HEK293 (cell line): ENCODE data around the gene VANGL1.

Experiments
- CTCF ChIA-PET: fragments of 350-600 bp; formaldehyde crosslinking; extraction: SDS; loops from one replicate; lab custom pipeline; 2021; ENCODE audit warnings: antibody characterized with exemption; lab: Yijun Ruan, JAX
- POLR2A ChIA-PET: fragments of 300-600 bp; formaldehyde crosslinking; extraction: SDS; loops from one replicate; lab custom pipeline; 2020; ENCODE audit warnings: antibody characterized with exemption, inconsistent platforms; lab: Yijun Ruan, JAX
- H3K27ac ChIP-seq: fragments of 200-500 bp; sonication (Bioruptor generic); 2 replicates; pipeline ENCODE4 v1.5.1; 2014; ENCODE audit warnings: low read depth, low read length, control low read depth, inconsistent platforms; ENCODE audit errors: extremely low read depth
- H3K36me3 ChIP-seq, 2 experiments: fragments of 200-500 bp in 1 of 2; sonication (Bioruptor generic) in 1 of 2; 1 replicate in 1 of 2; 2 replicates in 1 of 2; pipeline ENCODE4 v1.5.1; 2014 to 2017; ENCODE audit warnings: inconsistent platforms in 2 of 2, low read length in 2 of 2; ENCODE audit not compliant: control insufficient read depth in 2 of 2, insufficient read depth in 1 of 2
- H3K4me1 ChIP-seq: fragments of 200-500 bp; sonication (Bioruptor generic); 2 replicates; pipeline ENCODE4 v1.5.1; 2014; ENCODE audit warnings: mild to moderate bottlenecking, low read length, inconsistent platforms; ENCODE audit not compliant: control insufficient read depth, insufficient read depth
- H3K4me3 ChIP-seq: 2 replicates; pipeline ENCODE4 v1.5.1; 2011; ENCODE audit warnings: low read depth, mild to moderate bottlenecking, control low read depth, low read length, moderate library complexity
- H3K9me3 ChIP-seq: fragments of 200-500 bp; sonication (Bioruptor generic); 2 replicates; pipeline ENCODE4 v1.5.1; 2014; ENCODE audit warnings: low read depth, low read length, inconsistent platforms; ENCODE audit not compliant: control insufficient read depth, insufficient read depth
- EGR2 ChIP-seq: fragments of 450-650 bp; formaldehyde crosslinking; IDR thresholded peaks from 2 replicates; pipeline ENCODE4 v1.5.1; 2016; ENCODE audit warnings: low read depth, missing biosample characterization, missing genetic modification characterization
- GLI4 ChIP-seq: fragments of 450-650 bp; formaldehyde crosslinking; IDR thresholded peaks from 2 replicates; pipeline ENCODE4 v1.5.1; 2016; ENCODE audit warnings: missing biosample characterization, missing genetic modification characterization
- KLF16 ChIP-seq: fragments of 450-650 bp; formaldehyde crosslinking; IDR thresholded peaks from 2 replicates; pipeline ENCODE4 v1.5.1; 2017; ENCODE audit warnings: missing biosample characterization, missing genetic modification characterization
- SCRT1 ChIP-seq: fragments of 450-650 bp; formaldehyde crosslinking; IDR thresholded peaks from 2 replicates; pipeline ENCODE4 v1.5.1; 2016; ENCODE audit warnings: missing biosample characterization, missing genetic modification characterization, borderline replicate concordance
- YY2 ChIP-seq: fragments of 450-650 bp; formaldehyde crosslinking; IDR thresholded peaks from 2 replicates; pipeline ENCODE4 v1.5.1; 2016; ENCODE audit warnings: missing biosample characterization, missing genetic modification characterization
- ZBTB17 ChIP-seq: fragments of 450-650 bp; formaldehyde crosslinking; IDR thresholded peaks from 2 replicates; pipeline ENCODE4 v1.5.1; 2016; ENCODE audit warnings: missing biosample characterization, missing genetic modification characterization
- ZFHX2 ChIP-seq: fragments of 450-650 bp; formaldehyde crosslinking; conservative IDR thresholded peaks from 2 replicates; pipeline ENCODE4 v1.5.1; 2016; ENCODE audit warnings: missing biosample characterization, missing genetic modification characterization
- ZNF184 ChIP-seq: fragments of 450-650 bp; IDR thresholded peaks from 2 replicates; pipeline ENCODE4 v1.5.1; 2018; ENCODE audit warnings: missing biosample characterization, mild to moderate bottlenecking, missing genetic modification characterization
- ZNF366 ChIP-seq: fragments of 450-650 bp; formaldehyde crosslinking; conservative IDR thresholded peaks from 2 replicates; pipeline ENCODE4 v1.5.1; 2016; ENCODE audit warnings: missing biosample characterization, missing genetic modification characterization
- ZNF510 ChIP-seq: fragments of 450-650 bp; formaldehyde crosslinking; IDR thresholded peaks from 2 replicates; pipeline ENCODE4 v1.5.1; 2018; ENCODE audit warnings: mild to moderate bottlenecking, missing genetic modification characterization, missing biosample characterization; ENCODE audit not compliant: insufficient replicate concordance
- ZNF514 ChIP-seq: fragments of 450-650 bp; formaldehyde crosslinking; IDR thresholded peaks from 2 replicates; pipeline ENCODE4 v1.5.1; 2016; ENCODE audit warnings: missing biosample characterization, missing genetic modification characterization
- ZNF529 ChIP-seq: fragments of 450-650 bp; formaldehyde crosslinking; IDR thresholded peaks from 2 replicates; pipeline ENCODE4 v1.5.1; 2017; ENCODE audit warnings: missing genetic modification characterization, missing biosample characterization; ENCODE audit not compliant: insufficient replicate concordance
- ZNF792 ChIP-seq: fragments of 450-650 bp; formaldehyde crosslinking; IDR thresholded peaks from 2 replicates; pipeline ENCODE4 v1.5.1; 2016; ENCODE audit warnings: missing biosample characterization, missing genetic modification characterization
- ZSCAN16 ChIP-seq: fragments of 450-650 bp; formaldehyde crosslinking; IDR thresholded peaks from 2 replicates; pipeline ENCODE4 v1.5.1; 2016; ENCODE audit warnings: missing biosample characterization, missing genetic modification characterization
- ZSCAN30 ChIP-seq: fragments of 450-650 bp; IDR thresholded peaks from 2 replicates; pipeline ENCODE4 v1.5.1; 2018; ENCODE audit warnings: missing biosample characterization, mild to moderate bottlenecking, missing genetic modification characterization, moderate library complexity
- TF ChIP-seq, protein P1 (sequence below): fragments of 450-650 bp; formaldehyde crosslinking; IDR thresholded peaks from 2 replicates; pipeline ENCODE4 v1.5.1; 2017; ENCODE audit warnings: missing biosample characterization, missing genetic modification characterization
- TF ChIP-seq, protein P2 (sequence below): fragments of 450-650 bp; formaldehyde crosslinking; IDR thresholded peaks from 2 replicates; pipeline ENCODE4 v1.5.1; 2016; ENCODE audit warnings: missing biosample characterization, missing genetic modification characterization
- TF ChIP-seq, protein P3 (sequence below): fragments of 450-650 bp; formaldehyde crosslinking; conservative IDR thresholded peaks from 2 replicates; pipeline ENCODE4 v1.5.1; 2016; ENCODE audit warnings: low read depth, missing biosample characterization, missing genetic modification characterization
- TF ChIP-seq, protein P4 (sequence below): fragments of 450-650 bp; formaldehyde crosslinking; IDR thresholded peaks from 2 replicates; pipeline ENCODE4 v1.5.0; 2017; ENCODE audit warnings: missing biosample characterization, missing genetic modification characterization, borderline replicate concordance
- TF ChIP-seq, protein P5 (sequence below): fragments of 450-650 bp; formaldehyde crosslinking; IDR thresholded peaks from 2 replicates; pipeline ENCODE4 v1.5.1; 2016; ENCODE audit warnings: missing biosample characterization, missing genetic modification characterization

The VANGL1 gene

DNA sequence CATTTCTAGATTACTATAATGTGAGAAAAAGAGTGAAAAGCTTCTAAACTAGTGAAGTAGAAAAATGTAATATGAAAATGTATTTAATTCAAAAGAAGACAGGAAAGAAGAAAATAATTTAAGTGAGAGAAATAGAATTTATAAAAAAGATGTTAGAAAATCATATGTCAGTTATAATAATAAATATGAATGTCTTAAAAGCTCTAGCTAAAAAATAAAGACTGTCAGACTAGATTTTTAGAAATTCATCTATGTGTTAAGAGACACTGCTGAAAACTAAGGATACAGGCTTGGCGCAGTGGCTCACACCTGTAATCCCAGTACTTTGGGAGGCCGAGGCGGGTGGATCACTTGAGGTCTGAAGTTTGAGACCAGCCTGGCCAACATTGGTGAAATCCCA is 37.3 kb upstream of the VANGL1 start:
- H3K9me3 ChIP-seq: no peaks in the 10 kb centered on the region
- H3K27ac ChIP-seq: no peak overlapping the region
- no peaks in the 10 kb centered on the region for H3K36me3 ChIP-seq
- H3K4me1 ChIP-seq: no peaks in the 10 kb centered on the region
- CTCF ChIA-PET: interaction anchor here (0.5 to 0.7 kb wide), 3 partner anchors 9 to 1024 kb away, joined by 3 to 4 read pairs (median 4); no protein-coding TSS in a partner anchor
- POLR2A ChIA-PET: no interaction called here
- no peak for TF ChIP-seq ZNF514
- TF ChIP-seq ZNF510 (tag by site-specific recombination): no peak
- TF ChIP-seq, protein P1, sequence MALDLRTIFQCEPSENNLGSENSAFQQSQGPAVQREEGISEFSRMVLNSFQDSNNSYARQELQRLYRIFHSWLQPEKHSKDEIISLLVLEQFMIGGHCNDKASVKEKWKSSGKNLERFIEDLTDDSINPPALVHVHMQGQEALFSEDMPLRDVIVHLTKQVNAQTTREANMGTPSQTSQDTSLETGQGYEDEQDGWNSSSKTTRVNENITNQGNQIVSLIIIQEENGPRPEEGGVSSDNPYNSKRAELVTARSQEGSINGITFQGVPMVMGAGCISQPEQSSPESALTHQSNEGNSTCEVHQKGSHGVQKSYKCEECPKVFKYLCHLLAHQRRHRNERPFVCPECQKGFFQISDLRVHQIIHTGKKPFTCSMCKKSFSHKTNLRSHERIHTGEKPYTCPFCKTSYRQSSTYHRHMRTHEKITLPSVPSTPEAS (tag by site-specific recombination): no peak
- no peak for TF ChIP-seq GLI4
- TF ChIP-seq YY2: no peak
- TF ChIP-seq, protein P2, sequence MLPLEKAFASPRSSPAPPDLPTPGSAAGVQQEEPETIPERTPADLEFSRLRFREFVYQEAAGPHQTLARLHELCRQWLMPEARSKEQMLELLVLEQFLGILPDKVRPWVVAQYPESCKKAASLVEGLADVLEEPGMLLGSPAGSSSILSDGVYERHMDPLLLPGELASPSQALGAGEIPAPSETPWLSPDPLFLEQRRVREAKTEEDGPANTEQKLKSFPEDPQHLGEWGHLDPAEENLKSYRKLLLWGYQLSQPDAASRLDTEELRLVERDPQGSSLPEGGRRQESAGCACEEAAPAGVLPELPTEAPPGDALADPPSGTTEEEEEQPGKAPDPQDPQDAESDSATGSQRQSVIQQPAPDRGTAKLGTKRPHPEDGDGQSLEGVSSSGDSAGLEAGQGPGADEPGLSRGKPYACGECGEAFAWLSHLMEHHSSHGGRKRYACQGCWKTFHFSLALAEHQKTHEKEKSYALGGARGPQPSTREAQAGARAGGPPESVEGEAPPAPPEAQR (tag by site-specific recombination): no peak
- TF ChIP-seq ZFHX2 (tag by site-specific recombination): no peak
- TF ChIP-seq ZSCAN30 (tag by site-specific recombination): no peak
- no peak for TF ChIP-seq ZBTB17
- no peak for TF ChIP-seq KLF16 (tag by site-specific recombination)
- TF ChIP-seq ZNF529 (tag by site-specific recombination): no peak
- TF ChIP-seq SCRT1: no peak
- no peak for TF ChIP-seq ZNF792 (tag by site-specific recombination)
- no peak for TF ChIP-seq ZSCAN16
- TF ChIP-seq, protein P3, sequence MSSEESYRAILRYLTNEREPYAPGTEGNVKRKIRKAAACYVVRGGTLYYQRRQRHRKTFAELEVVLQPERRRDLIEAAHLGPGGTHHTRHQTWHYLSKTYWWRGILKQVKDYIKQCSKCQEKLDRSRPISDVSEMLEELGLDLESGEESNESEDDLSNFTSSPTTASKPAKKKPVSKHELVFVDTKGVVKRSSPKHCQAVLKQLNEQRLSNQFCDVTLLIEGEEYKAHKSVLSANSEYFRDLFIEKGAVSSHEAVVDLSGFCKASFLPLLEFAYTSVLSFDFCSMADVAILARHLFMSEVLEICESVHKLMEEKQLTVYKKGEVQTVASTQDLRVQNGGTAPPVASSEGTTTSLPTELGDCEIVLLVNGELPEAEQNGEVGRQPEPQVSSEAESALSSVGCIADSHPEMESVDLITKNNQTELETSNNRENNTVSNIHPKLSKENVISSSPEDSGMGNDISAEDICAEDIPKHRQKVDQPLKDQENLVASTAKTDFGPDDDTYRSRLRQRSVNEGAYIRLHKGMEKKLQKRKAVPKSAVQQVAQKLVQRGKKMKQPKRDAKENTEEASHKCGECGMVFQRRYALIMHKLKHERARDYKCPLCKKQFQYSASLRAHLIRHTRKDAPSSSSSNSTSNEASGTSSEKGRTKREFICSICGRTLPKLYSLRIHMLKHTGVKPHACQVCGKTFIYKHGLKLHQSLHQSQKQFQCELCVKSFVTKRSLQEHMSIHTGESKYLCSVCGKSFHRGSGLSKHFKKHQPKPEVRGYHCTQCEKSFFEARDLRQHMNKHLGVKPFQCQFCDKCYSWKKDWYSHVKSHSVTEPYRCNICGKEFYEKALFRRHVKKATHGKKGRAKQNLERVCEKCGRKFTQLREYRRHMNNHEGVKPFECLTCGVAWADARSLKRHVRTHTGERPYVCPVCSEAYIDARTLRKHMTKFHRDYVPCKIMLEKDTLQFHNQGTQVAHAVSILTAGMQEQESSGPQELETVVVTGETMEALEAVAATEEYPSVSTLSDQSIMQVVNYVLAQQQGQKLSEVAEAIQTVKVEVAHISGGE (tag by site-specific recombination): no peak
- no peak for TF ChIP-seq ZNF184
- TF ChIP-seq ZNF366 (tag by site-specific recombination): no peak
- TF ChIP-seq, protein P4, sequence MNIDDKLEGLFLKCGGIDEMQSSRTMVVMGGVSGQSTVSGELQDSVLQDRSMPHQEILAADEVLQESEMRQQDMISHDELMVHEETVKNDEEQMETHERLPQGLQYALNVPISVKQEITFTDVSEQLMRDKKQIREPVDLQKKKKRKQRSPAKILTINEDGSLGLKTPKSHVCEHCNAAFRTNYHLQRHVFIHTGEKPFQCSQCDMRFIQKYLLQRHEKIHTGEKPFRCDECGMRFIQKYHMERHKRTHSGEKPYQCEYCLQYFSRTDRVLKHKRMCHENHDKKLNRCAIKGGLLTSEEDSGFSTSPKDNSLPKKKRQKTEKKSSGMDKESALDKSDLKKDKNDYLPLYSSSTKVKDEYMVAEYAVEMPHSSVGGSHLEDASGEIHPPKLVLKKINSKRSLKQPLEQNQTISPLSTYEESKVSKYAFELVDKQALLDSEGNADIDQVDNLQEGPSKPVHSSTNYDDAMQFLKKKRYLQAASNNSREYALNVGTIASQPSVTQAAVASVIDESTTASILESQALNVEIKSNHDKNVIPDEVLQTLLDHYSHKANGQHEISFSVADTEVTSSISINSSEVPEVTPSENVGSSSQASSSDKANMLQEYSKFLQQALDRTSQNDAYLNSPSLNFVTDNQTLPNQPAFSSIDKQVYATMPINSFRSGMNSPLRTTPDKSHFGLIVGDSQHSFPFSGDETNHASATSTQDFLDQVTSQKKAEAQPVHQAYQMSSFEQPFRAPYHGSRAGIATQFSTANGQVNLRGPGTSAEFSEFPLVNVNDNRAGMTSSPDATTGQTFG: no peak
- TF ChIP-seq, protein P5, sequence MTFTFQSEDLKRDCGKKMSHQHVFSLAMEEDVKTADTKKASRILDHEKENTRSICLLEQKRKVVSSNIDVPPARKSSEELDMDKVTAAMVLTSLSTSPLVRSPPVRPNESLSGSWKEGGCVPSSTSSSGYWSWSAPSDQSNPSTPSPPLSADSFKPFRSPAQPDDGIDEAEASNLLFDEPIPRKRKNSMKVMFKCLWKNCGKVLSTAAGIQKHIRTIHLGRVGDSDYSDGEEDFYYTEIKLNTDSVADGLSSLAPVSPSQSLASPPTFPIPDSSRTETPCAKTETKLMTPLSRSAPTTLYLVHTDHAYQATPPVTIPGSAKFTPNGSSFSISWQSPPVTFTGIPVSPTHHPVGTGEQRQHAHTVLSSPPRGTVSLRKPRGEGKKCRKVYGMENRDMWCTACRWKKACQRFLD (tag by site-specific recombination): no peak
- no peak for TF ChIP-seq EGR2 (tag by site-specific recombination)
- no peak overlapping the region for H3K4me3 ChIP-seq
